OCI-LY7 (cell line): ENCODE measurements around the gene SNCAIP.

Experiments
- EZH2phosphoT487 ChIP-seq: fragments of 200-600 bp; sonication (generic); IDR thresholded peaks from 2 replicates; pipeline ENCODE4 v1.6.1; 2018; ENCODE audit warnings: low read depth, borderline replicate concordance, mild to moderate bottlenecking, mixed run types, antibody characterized with exemption, low read length, moderate library complexity, mixed read lengths
- TF ChIP-seq, protein P1 (sequence below): fragments of 200-600 bp; sonication (generic); conservative IDR thresholded peaks from 2 replicates; pipeline ENCODE4 v1.5.1; 2014; ENCODE audit warnings: mild to moderate bottlenecking, antibody characterized with exemption, low read length, moderate library complexity, mixed read lengths

DNA sequence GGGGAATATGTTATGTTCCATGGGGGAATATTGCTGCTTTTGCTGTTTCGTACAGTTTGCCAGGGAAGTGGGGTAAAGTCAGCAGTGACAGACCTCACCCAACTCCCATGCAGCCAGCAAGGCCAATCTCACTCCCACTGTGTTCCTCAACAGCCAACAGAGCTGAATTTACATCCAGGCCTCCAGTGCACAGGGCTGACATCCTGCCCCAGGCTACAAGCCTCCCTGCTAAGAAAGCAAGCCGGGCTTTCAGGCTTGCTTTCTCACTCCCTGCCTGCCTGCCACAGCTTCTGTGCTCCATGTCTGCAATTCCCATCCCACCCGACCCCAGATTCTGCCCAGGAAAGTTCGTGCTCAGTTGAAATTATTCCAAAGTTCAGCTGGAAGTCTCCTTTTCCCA is 25.5 kb upstream of the SNCAIP start:
- TF ChIP-seq, protein P1, sequence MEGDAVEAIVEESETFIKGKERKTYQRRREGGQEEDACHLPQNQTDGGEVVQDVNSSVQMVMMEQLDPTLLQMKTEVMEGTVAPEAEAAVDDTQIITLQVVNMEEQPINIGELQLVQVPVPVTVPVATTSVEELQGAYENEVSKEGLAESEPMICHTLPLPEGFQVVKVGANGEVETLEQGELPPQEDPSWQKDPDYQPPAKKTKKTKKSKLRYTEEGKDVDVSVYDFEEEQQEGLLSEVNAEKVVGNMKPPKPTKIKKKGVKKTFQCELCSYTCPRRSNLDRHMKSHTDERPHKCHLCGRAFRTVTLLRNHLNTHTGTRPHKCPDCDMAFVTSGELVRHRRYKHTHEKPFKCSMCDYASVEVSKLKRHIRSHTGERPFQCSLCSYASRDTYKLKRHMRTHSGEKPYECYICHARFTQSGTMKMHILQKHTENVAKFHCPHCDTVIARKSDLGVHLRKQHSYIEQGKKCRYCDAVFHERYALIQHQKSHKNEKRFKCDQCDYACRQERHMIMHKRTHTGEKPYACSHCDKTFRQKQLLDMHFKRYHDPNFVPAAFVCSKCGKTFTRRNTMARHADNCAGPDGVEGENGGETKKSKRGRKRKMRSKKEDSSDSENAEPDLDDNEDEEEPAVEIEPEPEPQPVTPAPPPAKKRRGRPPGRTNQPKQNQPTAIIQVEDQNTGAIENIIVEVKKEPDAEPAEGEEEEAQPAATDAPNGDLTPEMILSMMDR: no peak
- TF ChIP-seq EZH2phosphoT487: no peak
